ENCODE results near the gene HIPK4.
A peak's percentile ranks its signal among the peaks of the same experiment; 100 is the strongest.
"Not testable (repeated sequence)": the region's sequence is repeated elsewhere in the genome, so short reads cannot be mapped to it uniquely, and the experiment has no call there.

The HIPK4 gene

DNA sequence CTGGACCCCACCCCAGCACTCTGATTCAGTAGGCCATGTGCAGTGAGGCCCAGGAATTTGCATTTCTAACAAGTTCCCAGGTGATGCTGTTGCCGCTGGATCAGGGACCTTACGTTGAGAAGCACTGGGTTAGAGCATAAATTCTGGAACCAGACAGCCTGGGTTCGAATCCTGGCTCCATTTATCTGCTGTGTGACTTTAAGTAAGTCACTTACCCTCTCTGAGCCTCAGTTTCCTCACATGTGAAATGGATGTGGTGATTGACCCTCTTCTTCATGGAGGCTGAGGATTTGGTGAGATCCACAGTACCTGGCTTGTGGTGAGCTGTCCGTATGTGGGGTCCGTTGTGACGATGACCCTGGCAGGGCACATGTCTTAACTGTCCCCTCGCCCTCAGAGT is 15.9 kb downstream of the HIPK4 start:
- TF ChIP-seq, protein P1, sequence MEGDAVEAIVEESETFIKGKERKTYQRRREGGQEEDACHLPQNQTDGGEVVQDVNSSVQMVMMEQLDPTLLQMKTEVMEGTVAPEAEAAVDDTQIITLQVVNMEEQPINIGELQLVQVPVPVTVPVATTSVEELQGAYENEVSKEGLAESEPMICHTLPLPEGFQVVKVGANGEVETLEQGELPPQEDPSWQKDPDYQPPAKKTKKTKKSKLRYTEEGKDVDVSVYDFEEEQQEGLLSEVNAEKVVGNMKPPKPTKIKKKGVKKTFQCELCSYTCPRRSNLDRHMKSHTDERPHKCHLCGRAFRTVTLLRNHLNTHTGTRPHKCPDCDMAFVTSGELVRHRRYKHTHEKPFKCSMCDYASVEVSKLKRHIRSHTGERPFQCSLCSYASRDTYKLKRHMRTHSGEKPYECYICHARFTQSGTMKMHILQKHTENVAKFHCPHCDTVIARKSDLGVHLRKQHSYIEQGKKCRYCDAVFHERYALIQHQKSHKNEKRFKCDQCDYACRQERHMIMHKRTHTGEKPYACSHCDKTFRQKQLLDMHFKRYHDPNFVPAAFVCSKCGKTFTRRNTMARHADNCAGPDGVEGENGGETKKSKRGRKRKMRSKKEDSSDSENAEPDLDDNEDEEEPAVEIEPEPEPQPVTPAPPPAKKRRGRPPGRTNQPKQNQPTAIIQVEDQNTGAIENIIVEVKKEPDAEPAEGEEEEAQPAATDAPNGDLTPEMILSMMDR (IDR thresholded peaks at IDR 0.05; ENCODE audit: insufficient read depth, low read depth, low read length, missing control alignments), result no peak
- no peak for DNase-seq (ENCODE audit: low read depth)
- H3K4me3 ChIP-seq (ENCODE audit: low read length), result no peak overlapping the region

DNA sequence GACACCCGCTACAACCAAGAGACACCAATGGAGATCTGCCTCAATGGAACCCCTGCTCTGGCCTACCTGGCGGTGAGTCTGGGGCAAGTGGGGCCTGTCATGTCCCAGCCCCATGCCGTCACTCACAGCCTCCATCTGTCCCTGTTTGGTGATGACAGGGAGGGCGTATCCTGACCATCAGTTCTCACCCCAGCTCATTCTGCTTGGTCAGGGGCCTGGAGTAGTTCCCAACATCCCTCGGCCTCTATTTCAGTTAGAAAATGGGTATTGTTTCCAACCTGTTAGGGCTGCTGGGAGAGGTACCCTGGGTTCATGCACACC is 18.2 kb downstream of the HIPK4 start:
- H3K4me3 ChIP-seq (ENCODE audit: low read length), result no peak overlapping the region
- TF ChIP-seq, protein P1 (IDR thresholded peaks at IDR 0.05; ENCODE audit: insufficient read depth, low read depth, low read length, missing control alignments), result no peak
- no peak for DNase-seq (ENCODE audit: low read depth)

DNA sequence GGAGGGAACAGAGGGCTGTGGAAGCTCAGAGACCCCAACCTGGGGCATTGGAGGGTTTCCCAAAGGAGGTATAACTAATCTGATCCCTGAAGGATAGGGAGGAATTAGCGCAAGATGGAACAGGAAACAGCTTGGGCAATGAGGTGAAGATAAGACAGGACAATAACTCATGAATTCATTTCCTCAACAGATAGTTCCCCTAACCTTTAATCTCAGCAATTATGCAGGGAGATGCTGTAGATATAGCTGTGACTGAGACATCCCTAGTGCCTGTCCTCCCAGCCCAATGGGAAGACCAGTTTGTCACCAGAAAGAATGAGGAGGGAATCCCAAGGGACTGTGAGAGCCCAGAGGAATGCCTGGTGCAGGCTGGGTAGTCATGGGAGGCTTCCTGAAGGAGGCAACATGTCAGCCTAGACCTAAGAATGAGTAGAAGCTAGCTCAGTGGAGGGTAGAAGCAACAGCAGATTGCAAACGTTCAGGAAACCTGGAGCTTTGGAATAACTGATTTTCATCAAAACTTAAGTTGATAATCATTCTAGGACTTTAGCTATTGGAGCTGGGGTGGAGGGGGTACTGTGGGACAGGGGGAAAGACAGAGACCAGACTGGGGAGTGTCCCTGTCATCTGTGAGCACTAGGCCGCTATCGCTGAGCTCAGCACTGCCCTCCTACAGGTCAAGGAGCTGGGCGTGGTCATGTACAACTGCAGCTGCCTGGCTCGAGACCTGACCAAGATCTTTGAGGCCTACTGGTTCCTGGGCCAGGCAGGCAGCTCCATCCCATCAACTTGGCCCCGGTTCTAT is 18.8 kb downstream of the HIPK4 start:
- no peak overlapping the region for H3K4me3 ChIP-seq (ENCODE audit: low read length)
- DNase-seq (ENCODE audit: low read depth), result no peak
- TF ChIP-seq, protein P1 (IDR thresholded peaks at IDR 0.05; ENCODE audit: insufficient read depth, low read depth, low read length, missing control alignments), result no peak

DNA sequence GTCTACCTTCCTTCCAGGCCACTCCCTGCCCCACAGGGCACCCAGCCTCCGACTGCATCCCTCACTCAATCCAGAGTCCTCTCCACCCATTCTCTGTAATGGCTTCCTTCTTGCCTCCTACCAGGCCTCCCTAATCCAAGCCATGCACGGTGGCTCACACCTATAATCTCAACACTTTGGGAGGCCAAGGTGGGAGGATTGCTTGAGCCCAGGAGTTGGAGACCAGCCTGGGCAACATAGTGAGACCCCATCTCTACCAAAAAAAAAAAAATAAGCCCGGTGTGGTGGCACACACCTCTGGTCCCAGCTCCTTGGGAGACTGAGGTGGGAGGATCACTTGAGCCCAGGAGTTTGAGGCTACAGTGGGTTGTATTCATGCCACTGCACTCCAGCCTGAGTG is 19.7 kb downstream of the HIPK4 start:
- H3K4me3 ChIP-seq (ENCODE audit: low read length); DNase-seq (ENCODE audit: low read depth): not testable (repeated sequence)

DNA sequence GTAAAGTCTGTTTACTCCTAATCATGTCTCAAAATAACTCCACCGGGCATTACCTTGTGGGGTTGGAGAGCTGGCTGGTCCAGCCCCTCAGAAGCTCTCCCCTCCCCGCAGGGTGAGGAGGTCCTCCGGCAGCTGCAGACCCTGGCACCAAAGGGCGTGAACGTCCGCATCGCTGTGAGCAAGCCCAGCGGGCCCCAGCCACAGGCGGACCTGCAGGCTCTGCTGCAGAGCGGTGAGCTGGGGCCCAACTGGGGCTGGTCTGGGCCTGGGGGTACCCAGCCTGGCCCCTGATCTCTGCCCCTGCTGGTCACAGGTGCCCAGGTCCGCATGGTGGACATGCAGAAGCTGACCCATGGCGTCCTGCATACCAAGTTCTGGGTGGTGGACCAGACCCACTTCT is 20.2 kb downstream of the HIPK4 start:
- DNase-seq (ENCODE audit: low read depth), result no peak
- TF ChIP-seq, protein P1 (IDR thresholded peaks at IDR 0.05; ENCODE audit: insufficient read depth, low read depth, low read length, missing control alignments), result no peak
- no peak overlapping the region for H3K4me3 ChIP-seq (ENCODE audit: low read length)

DNA sequence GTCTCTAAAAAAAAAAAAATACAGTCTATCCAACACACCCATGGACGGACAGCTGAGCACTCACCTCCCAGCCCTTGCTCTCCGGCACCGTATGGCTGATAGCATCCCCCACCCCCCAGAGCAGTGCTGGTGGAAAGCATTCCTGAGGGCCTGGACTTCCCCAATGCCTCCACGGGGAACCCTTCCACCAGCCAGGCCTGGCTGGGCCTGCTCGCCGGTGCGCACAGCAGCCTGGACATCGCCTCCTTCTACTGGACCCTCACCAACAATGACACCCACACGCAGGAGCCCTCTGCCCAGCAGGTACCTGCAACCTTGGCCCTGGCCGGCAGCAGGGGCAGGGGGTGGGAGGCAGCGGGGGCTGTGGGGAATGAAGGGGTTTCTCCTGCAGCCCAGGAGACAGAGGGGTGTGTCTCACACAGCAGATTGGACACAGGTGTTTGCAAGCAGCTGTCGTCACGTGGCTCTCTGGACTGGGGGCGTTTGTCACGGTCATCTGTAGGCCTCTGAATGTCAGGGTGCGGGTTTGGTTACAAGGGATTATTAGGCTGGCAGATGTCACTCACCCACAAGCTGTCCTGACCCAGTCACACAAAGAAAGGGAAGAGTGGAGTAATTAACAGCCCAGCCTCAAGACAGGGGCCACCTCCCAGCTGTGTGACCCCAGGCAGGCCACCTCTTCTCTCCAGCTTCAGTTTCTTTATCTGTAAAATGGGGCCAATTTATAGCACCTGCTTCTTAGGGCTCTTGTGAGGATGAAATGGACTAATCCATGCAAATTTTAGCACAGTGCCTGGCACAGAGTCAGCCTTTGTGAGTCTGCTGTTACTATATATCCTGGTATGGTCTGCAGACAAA is 22.2 kb downstream of the HIPK4 start:
- TF ChIP-seq, protein P1 (IDR thresholded peaks at IDR 0.05; ENCODE audit: insufficient read depth, low read depth, low read length, missing control alignments), result no peak
- no peak overlapping the region for H3K4me3 ChIP-seq (ENCODE audit: low read length)
- DNase-seq (ENCODE audit: low read depth), result no peak

DNA sequence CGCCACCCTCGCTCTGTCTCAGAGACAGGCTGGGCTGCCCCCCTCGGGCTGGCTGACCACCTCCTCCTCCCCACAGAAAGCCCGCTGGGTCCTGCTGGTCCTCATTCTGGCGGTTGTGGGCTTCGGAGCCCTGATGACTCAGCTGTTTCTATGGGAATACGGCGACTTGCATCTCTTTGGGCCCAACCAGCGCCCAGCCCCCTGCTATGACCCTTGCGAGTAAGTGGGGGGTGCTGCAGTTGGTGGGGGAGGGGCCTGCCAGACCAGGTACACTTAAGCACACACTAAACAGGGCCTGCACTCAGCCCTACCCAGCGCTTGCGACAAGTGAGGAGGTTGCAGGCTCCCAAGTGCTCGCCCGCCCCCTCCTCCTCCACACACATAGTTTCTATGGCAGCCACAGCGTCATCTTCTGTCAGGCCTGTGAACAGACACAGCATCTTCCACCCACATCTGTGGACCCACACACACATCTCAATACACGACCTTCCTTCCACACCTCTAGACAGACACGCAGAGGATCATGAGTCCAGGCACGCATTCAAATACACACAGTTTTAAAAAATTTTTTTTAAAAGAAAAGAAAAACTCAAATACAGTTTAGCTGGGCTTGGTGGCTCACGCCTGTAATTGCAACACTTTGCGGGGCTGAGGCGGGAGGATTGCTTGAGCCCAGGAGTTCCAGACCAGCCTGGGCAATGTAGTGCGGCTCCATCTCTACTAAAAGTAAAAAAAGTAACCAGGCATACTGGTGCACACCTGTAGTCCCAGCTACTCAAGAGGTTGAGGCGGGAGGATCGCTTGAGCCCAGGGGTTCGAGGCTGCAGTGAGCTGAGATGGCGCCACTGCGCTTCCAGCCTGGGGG is 23.1 kb downstream of the HIPK4 start:
- no peak for DNase-seq (ENCODE audit: low read depth)
- TF ChIP-seq, protein P1 (IDR thresholded peaks at IDR 0.05; ENCODE audit: insufficient read depth, low read depth, low read length, missing control alignments), result no peak
- H3K4me3 ChIP-seq (ENCODE audit: low read length), result peak overlapping the region; percentile 64
